Fibroblast of lung (primary cell): ENCODE results near the gene EFCAB14.

ENCODE experiments used
- EZH2 ChIP-seq: IDR thresholded peaks from 2 replicates; pipeline ENCODE4 v1.5.1; 2012; ENCODE audit warnings: low read length, control low read depth, mild to moderate bottlenecking; ENCODE audit errors: missing control alignments
- TF ChIP-seq, protein P1 (sequence below), 2 donors: IDR thresholded peaks in 1 of 2; conservative IDR thresholded peaks in 1 of 2; 1 replicate in 1 of 2; 2 replicates in 1 of 2; pipeline ENCODE4 v1.5.1; 2011 to 2012; ENCODE audit warnings: low read length in 2 of 2, control low read depth in 1 of 2, inconsistent platforms in 1 of 2, low read depth in 1 of 2, mild to moderate bottlenecking in 1 of 2

DNA sequence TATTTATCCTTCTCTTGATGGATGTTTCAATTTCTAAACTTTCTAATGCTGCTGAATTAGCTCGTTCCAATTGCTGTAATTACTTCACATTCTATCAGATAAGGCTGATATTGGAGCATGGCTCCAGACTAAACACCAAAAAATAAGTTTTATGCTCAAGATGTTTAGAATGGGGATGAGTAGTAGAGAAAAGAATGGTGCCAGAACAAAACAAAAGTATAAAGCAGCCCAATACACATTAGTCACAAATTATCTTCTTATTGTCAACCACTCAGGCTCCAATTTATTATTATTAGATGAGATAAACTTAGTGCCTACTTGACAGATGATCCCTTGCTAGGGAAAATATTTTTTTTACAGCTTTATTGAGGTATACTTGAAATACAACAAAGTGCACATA is 72.6 kb downstream of the EFCAB14 start:
- TF ChIP-seq, protein P1, sequence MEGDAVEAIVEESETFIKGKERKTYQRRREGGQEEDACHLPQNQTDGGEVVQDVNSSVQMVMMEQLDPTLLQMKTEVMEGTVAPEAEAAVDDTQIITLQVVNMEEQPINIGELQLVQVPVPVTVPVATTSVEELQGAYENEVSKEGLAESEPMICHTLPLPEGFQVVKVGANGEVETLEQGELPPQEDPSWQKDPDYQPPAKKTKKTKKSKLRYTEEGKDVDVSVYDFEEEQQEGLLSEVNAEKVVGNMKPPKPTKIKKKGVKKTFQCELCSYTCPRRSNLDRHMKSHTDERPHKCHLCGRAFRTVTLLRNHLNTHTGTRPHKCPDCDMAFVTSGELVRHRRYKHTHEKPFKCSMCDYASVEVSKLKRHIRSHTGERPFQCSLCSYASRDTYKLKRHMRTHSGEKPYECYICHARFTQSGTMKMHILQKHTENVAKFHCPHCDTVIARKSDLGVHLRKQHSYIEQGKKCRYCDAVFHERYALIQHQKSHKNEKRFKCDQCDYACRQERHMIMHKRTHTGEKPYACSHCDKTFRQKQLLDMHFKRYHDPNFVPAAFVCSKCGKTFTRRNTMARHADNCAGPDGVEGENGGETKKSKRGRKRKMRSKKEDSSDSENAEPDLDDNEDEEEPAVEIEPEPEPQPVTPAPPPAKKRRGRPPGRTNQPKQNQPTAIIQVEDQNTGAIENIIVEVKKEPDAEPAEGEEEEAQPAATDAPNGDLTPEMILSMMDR (conservative IDR thresholded peaks at IDR 0.05 in 1 of 2, IDR thresholded peaks at IDR 0.05 in 1 of 2; ENCODE audit: low read depth in 1 of 2, low read length in 2 of 2): no peak
- no peak for TF ChIP-seq EZH2
